SK-N-SH treated with all-trans-retinoic acid at 6 μM for 48 hours (cell line): ENCODE data around the gene WDR19.

Experiments used
- ARNTL ChIP-seq: fragments of 450-650 bp; formaldehyde crosslinking; IDR thresholded peaks from 2 replicates; pipeline ENCODE4 v1.5.0; 2020; ENCODE audit warnings: low read depth, mild to moderate bottlenecking, moderate library complexity, borderline replicate concordance
- BACH2 ChIP-seq: fragments of 250-450 bp; sonication (Bioruptor Pico); IDR thresholded peaks from 2 replicates; pipeline ENCODE4 v1.9.0; 2021; ENCODE audit warnings: mild to moderate bottlenecking, borderline replicate concordance
- CREB5 ChIP-seq: fragments of 250-450 bp; sonication (Bioruptor Pico); IDR thresholded peaks from 2 replicates; pipeline ENCODE4 v1.5.1; 2020; ENCODE audit warnings: low read depth, mild to moderate bottlenecking, moderate library complexity
- ESRRG ChIP-seq: fragments of 250-450 bp; sonication (Bioruptor Pico); IDR thresholded peaks from 2 replicates; pipeline ENCODE4 v1.6.1; 2021; ENCODE audit warnings: mild to moderate bottlenecking
- GLIS3 ChIP-seq: fragments of 250-450 bp; sonication (Bioruptor Pico); IDR thresholded peaks from 2 replicates; pipeline ENCODE4 v1.5.0; 2020; ENCODE audit warnings: mild to moderate bottlenecking, moderate library complexity
- RARB ChIP-seq: fragments of 250-450 bp; sonication (Bioruptor Pico); IDR thresholded peaks from 2 replicates; pipeline ENCODE4 v1.8.0; 2021; ENCODE audit warnings: mild to moderate bottlenecking, moderate library complexity
- TCF4 ChIP-seq: fragments of 250-450 bp; sonication (Bioruptor Pico); IDR thresholded peaks from 2 replicates; pipeline ENCODE4 v1.8.0; 2021; ENCODE audit warnings: mild to moderate bottlenecking, moderate library complexity, borderline replicate concordance
- TOX ChIP-seq: fragments of 250-450 bp; sonication (Bioruptor Pico); IDR thresholded peaks from 2 replicates; pipeline ENCODE4 v1.8.0; 2021; ENCODE audit warnings: mild to moderate bottlenecking, moderate library complexity, borderline replicate concordance
- ZC3H10 ChIP-seq: fragments of 250-450 bp; sonication (Bioruptor Pico); IDR thresholded peaks from 2 replicates; pipeline ENCODE4 v1.5.1; 2021; ENCODE audit warnings: mild to moderate bottlenecking, moderate library complexity
- TF ChIP-seq, protein P1 (sequence below): fragments of 250-450 bp; sonication (Bioruptor Pico); IDR thresholded peaks from 2 replicates; pipeline ENCODE4 v1.8.0; 2020; ENCODE audit warnings: mild to moderate bottlenecking, moderate library complexity, borderline replicate concordance

- TF ChIP-seq BACH2 (CRISPR knock-in tag) = no peak
- TF ChIP-seq, protein P1, sequence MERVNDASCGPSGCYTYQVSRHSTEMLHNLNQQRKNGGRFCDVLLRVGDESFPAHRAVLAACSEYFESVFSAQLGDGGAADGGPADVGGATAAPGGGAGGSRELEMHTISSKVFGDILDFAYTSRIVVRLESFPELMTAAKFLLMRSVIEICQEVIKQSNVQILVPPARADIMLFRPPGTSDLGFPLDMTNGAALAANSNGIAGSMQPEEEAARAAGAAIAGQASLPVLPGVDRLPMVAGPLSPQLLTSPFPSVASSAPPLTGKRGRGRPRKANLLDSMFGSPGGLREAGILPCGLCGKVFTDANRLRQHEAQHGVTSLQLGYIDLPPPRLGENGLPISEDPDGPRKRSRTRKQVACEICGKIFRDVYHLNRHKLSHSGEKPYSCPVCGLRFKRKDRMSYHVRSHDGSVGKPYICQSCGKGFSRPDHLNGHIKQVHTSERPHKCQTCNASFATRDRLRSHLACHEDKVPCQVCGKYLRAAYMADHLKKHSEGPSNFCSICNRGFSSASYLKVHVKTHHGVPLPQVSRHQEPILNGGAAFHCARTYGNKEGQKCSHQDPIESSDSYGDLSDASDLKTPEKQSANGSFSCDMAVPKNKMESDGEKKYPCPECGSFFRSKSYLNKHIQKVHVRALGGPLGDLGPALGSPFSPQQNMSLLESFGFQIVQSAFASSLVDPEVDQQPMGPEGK (CRISPR knock-in tag) = no peak
- TF ChIP-seq TOX (CRISPR knock-in tag) = no peak
- TF ChIP-seq CREB5 (CRISPR knock-in tag) = no peak
- TF ChIP-seq ARNTL (CRISPR knock-in tag) = no peak
- no peak for TF ChIP-seq GLIS3
- TF ChIP-seq ESRRG (CRISPR knock-in tag) = no peak
- TF ChIP-seq ZC3H10 (CRISPR knock-in tag) = no peak
- no peak for TF ChIP-seq TCF4 (CRISPR knock-in tag)
- no peak for TF ChIP-seq RARB (CRISPR knock-in tag)
Measured at GRCh38 chr4:39228377-39228776, 46.0 kb downstream of the WDR19 start.
